ENCODE data around the gene SMIM9. TPM values are rescaled to one million over a fixed set of nuclear protein-coding genes. Genes with fewer than 3 reads are reported as not detected.

SMIM9 gene
- total RNA-seq, 1 experiment from 2014 or later, result not detected

DNA sequence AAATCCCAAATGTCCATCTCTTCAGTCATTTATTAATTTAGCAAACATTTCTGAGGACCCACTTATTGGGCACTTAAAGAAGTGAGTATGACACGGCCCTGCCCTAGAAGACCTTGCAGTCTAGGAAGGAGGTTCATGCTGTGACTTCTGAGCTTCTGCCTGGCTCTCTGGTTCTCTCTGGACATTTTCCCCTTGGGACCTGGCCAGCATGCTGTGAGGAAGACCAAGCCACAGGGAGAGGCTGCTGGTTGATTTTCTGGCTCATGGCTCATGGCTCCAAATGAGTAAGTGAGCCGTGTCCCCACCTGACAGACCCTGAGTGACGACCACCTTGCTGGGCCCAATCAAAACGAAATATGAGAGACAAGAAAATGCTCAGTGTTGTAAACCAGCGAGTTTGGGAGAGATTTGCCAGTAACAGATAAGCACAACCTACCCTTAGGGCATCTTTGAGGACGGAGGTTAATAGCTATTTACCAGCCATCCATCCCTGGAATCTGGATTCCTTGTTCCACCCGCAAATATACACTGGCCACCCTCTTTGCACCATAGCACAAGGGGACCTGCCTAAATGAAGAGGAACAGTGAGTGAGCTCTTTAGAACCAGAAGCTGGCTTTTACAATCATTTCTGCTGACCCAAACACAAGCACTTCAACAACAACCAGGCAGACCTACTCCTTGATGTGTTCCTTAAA is 30.1 kb downstream of the SMIM9 start:
- TF ChIP-seq, protein P1, sequence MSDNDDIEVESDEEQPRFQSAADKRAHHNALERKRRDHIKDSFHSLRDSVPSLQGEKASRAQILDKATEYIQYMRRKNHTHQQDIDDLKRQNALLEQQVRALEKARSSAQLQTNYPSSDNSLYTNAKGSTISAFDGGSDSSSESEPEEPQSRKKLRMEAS (CRISPR knock-in tag; IDR thresholded peaks at IDR 0.05), result no peak
- TF ChIP-seq ZNF317 (CRISPR knock-in tag; IDR thresholded peaks at IDR 0.05; ENCODE audit: borderline replicate concordance, low read depth), result no peak
- CTCF ChIA-PET, result interaction anchor here (1.1 kb wide), 1 partner anchor 42 kb away, joined by 3 read pairs; the partner anchor contains the start of gene DKC1
- Mint-ChIP-seq H3K9me3 (peaks cover 27% of the 10 kb centered on the region), H3K4me3 (peak overlapping the region; percentile 70), H3K27me3 (ENCODE audit: low read depth) (peaks cover 72% of the 10 kb centered on the region), H3K4me1 (peaks cover 29% of the 10 kb centered on the region), H3K36me3 (peaks cover 9% of the 10 kb centered on the region), H3K27ac (no peak overlapping the region)
- DNase-seq (ENCODE audit: low spot score) (no peak), ATAC-seq (no peak)
- POLR2A ChIA-PET, result interaction anchor here (1.0 kb wide), 1 partner anchor 56 kb away, joined by 3 read pairs; no protein-coding TSS in a partner anchor

DNA sequence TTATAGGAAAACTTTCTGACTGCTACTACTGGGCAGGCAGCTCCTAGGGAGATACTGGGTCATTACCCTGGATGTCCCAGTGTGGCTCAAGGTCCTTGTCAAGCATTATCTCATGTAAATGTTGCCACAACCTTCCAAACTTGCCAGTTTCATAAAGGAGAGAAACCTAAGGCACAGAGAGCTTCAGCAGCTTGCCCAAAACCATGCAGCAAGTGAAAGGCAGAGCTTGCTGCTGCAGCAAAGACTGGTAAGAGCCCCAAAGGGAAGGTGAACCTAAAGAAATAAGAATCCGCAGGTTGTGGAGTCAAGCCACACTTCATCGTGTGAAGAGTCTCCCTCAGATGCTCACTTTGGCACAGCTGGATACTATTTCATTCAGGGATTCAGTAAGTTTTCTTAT is 31.5 kb downstream of the SMIM9 start:
- ATAC-seq (no peak), DNase-seq (ENCODE audit: low spot score) (no peak)
- POLR2A ChIA-PET, result no interaction called here
- Mint-ChIP-seq H3K27ac (no peak overlapping the region), H3K4me1 (peaks cover 33% of the 10 kb centered on the region), H3K36me3 (peaks cover 5% of the 10 kb centered on the region; the same call in 1 of the 2 replicates), H3K27me3 (ENCODE audit: low read depth) (peaks cover 79% of the 10 kb centered on the region), H3K9me3 (peaks cover 13% of the 10 kb centered on the region), H3K4me3 (no peak overlapping the region)
- CTCF ChIA-PET, result no interaction called here
- no peak for TF ChIP-seq HMGA2 (CRISPR knock-in tag; IDR thresholded peaks at IDR 0.05)
- TF ChIP-seq, protein P2, sequence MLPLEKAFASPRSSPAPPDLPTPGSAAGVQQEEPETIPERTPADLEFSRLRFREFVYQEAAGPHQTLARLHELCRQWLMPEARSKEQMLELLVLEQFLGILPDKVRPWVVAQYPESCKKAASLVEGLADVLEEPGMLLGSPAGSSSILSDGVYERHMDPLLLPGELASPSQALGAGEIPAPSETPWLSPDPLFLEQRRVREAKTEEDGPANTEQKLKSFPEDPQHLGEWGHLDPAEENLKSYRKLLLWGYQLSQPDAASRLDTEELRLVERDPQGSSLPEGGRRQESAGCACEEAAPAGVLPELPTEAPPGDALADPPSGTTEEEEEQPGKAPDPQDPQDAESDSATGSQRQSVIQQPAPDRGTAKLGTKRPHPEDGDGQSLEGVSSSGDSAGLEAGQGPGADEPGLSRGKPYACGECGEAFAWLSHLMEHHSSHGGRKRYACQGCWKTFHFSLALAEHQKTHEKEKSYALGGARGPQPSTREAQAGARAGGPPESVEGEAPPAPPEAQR (CRISPR knock-in tag; IDR thresholded peaks at IDR 0.05), result no peak
- TF ChIP-seq SMAD3 (CRISPR knock-in tag; IDR thresholded peaks at IDR 0.05; ENCODE audit: borderline replicate concordance), result no peak
- TF ChIP-seq RORB (CRISPR knock-in tag; IDR thresholded peaks at IDR 0.05), result no peak
- TF ChIP-seq JAZF1 (CRISPR knock-in tag; IDR thresholded peaks at IDR 0.05), result no peak
- no peak for TF ChIP-seq FOXP1 (CRISPR knock-in tag; IDR thresholded peaks at IDR 0.05; ENCODE audit: borderline replicate concordance)
- TF ChIP-seq, protein P3, sequence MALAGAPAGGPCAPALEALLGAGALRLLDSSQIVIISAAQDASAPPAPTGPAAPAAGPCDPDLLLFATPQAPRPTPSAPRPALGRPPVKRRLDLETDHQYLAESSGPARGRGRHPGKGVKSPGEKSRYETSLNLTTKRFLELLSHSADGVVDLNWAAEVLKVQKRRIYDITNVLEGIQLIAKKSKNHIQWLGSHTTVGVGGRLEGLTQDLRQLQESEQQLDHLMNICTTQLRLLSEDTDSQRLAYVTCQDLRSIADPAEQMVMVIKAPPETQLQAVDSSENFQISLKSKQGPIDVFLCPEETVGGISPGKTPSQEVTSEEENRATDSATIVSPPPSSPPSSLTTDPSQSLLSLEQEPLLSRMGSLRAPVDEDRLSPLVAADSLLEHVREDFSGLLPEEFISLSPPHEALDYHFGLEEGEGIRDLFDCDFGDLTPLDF (CRISPR knock-in tag; IDR thresholded peaks at IDR 0.05), result no peak
- TF ChIP-seq ZNF416 (CRISPR knock-in tag; IDR thresholded peaks at IDR 0.05), result no peak
- TF ChIP-seq, protein P4, sequence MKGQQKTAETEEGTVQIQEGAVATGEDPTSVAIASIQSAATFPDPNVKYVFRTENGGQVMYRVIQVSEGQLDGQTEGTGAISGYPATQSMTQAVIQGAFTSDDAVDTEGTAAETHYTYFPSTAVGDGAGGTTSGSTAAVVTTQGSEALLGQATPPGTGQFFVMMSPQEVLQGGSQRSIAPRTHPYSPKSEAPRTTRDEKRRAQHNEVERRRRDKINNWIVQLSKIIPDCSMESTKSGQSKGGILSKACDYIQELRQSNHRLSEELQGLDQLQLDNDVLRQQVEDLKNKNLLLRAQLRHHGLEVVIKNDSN (CRISPR knock-in tag; IDR thresholded peaks at IDR 0.05), result no peak
- no peak for TF ChIP-seq FOXJ3 (CRISPR knock-in tag; IDR thresholded peaks at IDR 0.05; ENCODE audit: borderline replicate concordance)
- TF ChIP-seq, protein P5, sequence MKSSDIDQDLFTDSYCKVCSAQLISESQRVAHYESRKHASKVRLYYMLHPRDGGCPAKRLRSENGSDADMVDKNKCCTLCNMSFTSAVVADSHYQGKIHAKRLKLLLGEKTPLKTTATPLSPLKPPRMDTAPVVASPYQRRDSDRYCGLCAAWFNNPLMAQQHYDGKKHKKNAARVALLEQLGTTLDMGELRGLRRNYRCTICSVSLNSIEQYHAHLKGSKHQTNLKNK (CRISPR knock-in tag; IDR thresholded peaks at IDR 0.05), result no peak
- TF ChIP-seq TEAD1 (CRISPR knock-in tag; IDR thresholded peaks at IDR 0.05), result no peak

DNA sequence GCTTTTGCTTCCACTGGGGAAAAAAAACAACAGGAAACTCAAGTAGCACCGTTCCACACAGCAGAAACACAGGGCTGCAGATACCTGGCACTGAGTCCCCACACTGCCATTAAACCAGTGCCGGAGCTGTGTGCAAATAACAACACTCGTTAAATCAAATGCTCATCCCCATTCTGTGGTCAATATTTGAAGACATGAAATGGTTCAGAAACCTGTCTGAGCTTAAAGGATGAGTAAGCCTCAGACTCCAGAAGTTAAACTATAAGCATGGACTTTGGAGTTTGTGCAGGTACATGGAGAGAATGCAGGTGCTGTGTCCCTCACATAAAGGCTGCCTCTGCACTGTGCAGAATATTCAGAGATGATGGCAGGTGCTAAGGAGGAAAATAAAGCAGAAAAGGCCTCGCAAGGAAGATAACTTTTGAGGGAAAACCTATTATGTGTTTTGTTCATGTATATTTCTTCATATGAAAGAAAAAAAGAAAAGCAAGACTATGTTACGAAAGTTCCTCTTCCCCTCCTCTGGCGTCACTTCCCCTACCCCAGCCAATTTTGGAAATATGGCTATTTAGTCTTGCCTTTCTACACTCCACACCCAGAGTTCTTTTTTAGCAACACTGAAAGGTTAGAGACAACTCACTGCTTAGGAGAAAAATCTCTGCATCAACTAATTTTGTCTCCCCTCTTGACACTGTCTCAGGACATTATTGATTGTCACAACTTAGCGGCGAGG is 33.8 kb downstream of the SMIM9 start:
- H3K27ac Mint-ChIP-seq, result no peak overlapping the region
- POLR2A ChIA-PET, result no interaction called here
- TF ChIP-seq, protein P6, sequence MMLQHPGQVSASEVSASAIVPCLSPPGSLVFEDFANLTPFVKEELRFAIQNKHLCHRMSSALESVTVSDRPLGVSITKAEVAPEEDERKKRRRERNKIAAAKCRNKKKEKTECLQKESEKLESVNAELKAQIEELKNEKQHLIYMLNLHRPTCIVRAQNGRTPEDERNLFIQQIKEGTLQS (CRISPR knock-in tag; conservative IDR thresholded peaks at IDR 0.05), result no peak
- TF ChIP-seq, protein P2 (CRISPR knock-in tag; IDR thresholded peaks at IDR 0.05), result no peak
- TF ChIP-seq, protein P7, sequence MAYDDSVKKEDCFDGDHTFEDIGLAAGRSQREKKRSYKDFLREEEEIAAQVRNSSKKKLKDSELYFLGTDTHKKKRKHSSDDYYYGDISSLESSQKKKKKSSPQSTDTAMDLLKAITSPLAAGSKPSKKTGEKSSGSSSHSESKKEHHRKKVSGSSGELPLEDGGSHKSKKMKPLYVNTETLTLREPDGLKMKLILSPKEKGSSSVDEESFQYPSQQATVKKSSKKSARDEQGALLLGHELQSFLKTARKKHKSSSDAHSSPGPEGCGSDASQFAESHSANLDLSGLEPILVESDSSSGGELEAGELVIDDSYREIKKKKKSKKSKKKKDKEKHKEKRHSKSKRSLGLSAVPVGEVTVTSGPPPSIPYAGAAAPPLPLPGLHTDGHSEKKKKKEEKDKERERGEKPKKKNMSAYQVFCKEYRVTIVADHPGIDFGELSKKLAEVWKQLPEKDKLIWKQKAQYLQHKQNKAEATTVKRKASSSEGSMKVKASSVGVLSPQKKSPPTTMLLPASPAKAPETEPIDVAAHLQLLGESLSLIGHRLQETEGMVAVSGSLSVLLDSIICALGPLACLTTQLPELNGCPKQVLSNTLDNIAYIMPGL (CRISPR knock-in tag; IDR thresholded peaks at IDR 0.05), result no peak
- no peak for TF ChIP-seq ZNF532 (CRISPR knock-in tag; IDR thresholded peaks at IDR 0.05; ENCODE audit: borderline replicate concordance)

More for the DNA sequence above, 33.8 kb downstream of the SMIM9 start:
- H3K4me1 Mint-ChIP-seq, result peaks cover 41% of the 10 kb centered on the region
- no peak for DNase-seq (ENCODE audit: low spot score)
- H3K4me3 Mint-ChIP-seq, result no peak overlapping the region
- CTCF ChIA-PET, result no interaction called here
- H3K9me3 Mint-ChIP-seq, result no peaks in the 10 kb centered on the region
- 0 out of 2 replicates have a peak, but pooled peaks cover 2% of the 10 kb centered on the region for H3K36me3 Mint-ChIP-seq
- ATAC-seq, result no peak
- H3K27me3 Mint-ChIP-seq (ENCODE audit: low read depth), result peaks cover 72% of the 10 kb centered on the region
